H9 (cell line): Measurements from ENCODE around the gene DIP2C. TPM values are rescaled to one million over a fixed set of nuclear protein-coding genes. Genes with fewer than 3 reads are reported as not detected.

Experiments used
- DNase-seq: peaks from one replicate; pipeline ENCODE4 v3.0.0-alpha.2; 2017
- H2AFZ ChIP-seq: one replicate; pipeline ENCODE4 v1.6.1; 2013; ENCODE audit warnings: mild to moderate bottlenecking, low read length, control low read depth, moderate library complexity
- H2AK5ac ChIP-seq: 2 replicates; pipeline ENCODE4 v1.6.1; 2013; ENCODE audit warnings: low read length, control low read depth, mixed read lengths; ENCODE audit not compliant: insufficient read length
- H2BK120ac ChIP-seq: one replicate; pipeline ENCODE4 v1.6.1; 2013; ENCODE audit warnings: low read depth, mild to moderate bottlenecking, low read length, control low read depth, inconsistent platforms; ENCODE audit not compliant: poor library complexity, severe bottlenecking
- H2BK12ac ChIP-seq: 2 replicates; pipeline ENCODE4 v1.6.1; 2013; ENCODE audit warnings: low read length, control low read depth, mixed read lengths, low read depth; ENCODE audit not compliant: insufficient read length
- H2BK15ac ChIP-seq: 2 replicates; pipeline ENCODE4 v1.6.1; 2013; ENCODE audit warnings: low read depth, low read length, control low read depth
- H2BK20ac ChIP-seq: one replicate; pipeline ENCODE4 v1.6.1; 2013; ENCODE audit warnings: low read depth, mild to moderate bottlenecking, low read length, control low read depth, inconsistent platforms; ENCODE audit not compliant: poor library complexity, severe bottlenecking
- H2BK5ac ChIP-seq: 2 replicates; pipeline ENCODE4 v1.6.1; 2013; ENCODE audit warnings: low read length, control low read depth, mixed read lengths; ENCODE audit not compliant: insufficient read length
- H3K14ac ChIP-seq: 2 replicates; pipeline ENCODE4 v1.6.1; 2013; ENCODE audit warnings: low read length, control low read depth; ENCODE audit not compliant: insufficient read depth
- H3K18ac ChIP-seq: 2 replicates; pipeline ENCODE4 v1.6.1; 2013; ENCODE audit warnings: low read depth, mild to moderate bottlenecking, mixed read lengths, low read length, control low read depth; ENCODE audit not compliant: insufficient read length
- H3K23ac ChIP-seq: 2 replicates; pipeline ENCODE4 v1.6.1; 2013; ENCODE audit warnings: low read length, control low read depth, mixed read lengths, low read depth; ENCODE audit not compliant: insufficient read length
- H3K23me2 ChIP-seq: 2 replicates; pipeline ENCODE4 v1.6.1; 2013; ENCODE audit warnings: low read depth, mild to moderate bottlenecking, mixed read lengths, low read length, control low read depth; ENCODE audit not compliant: insufficient read length, poor library complexity, severe bottlenecking
- H3K27ac ChIP-seq: 2 replicates; pipeline ENCODE4 v1.5.1; 2013; ENCODE audit warnings: low read length, control low read depth, mixed read lengths, low read depth; ENCODE audit not compliant: insufficient read length
- H3K27me3 ChIP-seq: 2 replicates; pipeline ENCODE4 v1.6.1; 2013; ENCODE audit warnings: low read length, control low read depth, inconsistent platforms; ENCODE audit not compliant: insufficient read depth
- H3K4ac ChIP-seq: 2 replicates; pipeline ENCODE4 v1.6.1; 2013; ENCODE audit warnings: low read depth, mild to moderate bottlenecking, control low read depth, inconsistent platforms, low read length, moderate library complexity
- H3K4me1 ChIP-seq: 2 replicates; pipeline ENCODE4 v1.6.1; 2013; ENCODE audit warnings: low read length, control low read depth, inconsistent platforms; ENCODE audit not compliant: insufficient read depth
- H3K4me2 ChIP-seq: 2 replicates; pipeline ENCODE4 v1.6.1; 2013; ENCODE audit warnings: low read length, control low read depth, mixed read lengths; ENCODE audit not compliant: insufficient read length, insufficient read depth
- H3K56ac ChIP-seq: 2 replicates; pipeline ENCODE4 v1.6.1; 2013; ENCODE audit warnings: low read depth, mild to moderate bottlenecking, mixed read lengths, low read length, control low read depth; ENCODE audit not compliant: insufficient read length
- H3K79me1 ChIP-seq: 2 replicates; pipeline ENCODE4 v1.6.1; 2013; ENCODE audit warnings: low read depth, mild to moderate bottlenecking, moderate library complexity, low read length, control low read depth, inconsistent platforms; ENCODE audit not compliant: insufficient read depth, poor library complexity, severe bottlenecking
- H3K79me2 ChIP-seq: 2 replicates; pipeline ENCODE4 v1.6.1; 2013; ENCODE audit warnings: low read length, control low read depth, inconsistent platforms; ENCODE audit not compliant: insufficient read depth
- H3K9ac ChIP-seq: 2 replicates; pipeline ENCODE4 v1.6.1; 2013; ENCODE audit warnings: low read length, control low read depth, mixed read lengths; ENCODE audit not compliant: insufficient read length; ENCODE audit errors: extremely low read depth
- H3K9me3 ChIP-seq: one replicate; pipeline ENCODE4 v1.6.1; 2013; ENCODE audit warnings: low read depth, low read length, inconsistent platforms; ENCODE audit not compliant: control insufficient read depth
- H3T11ph ChIP-seq: one replicate; pipeline ENCODE4 v1.6.1; 2013; ENCODE audit warnings: mild to moderate bottlenecking, low read length, control low read depth, inconsistent platforms
- H4K20me1 ChIP-seq: one replicate; pipeline ENCODE4 v1.6.1; 2013; ENCODE audit not compliant: control insufficient read depth, insufficient read length, insufficient read depth
- H4K5ac ChIP-seq: 2 replicates; pipeline ENCODE4 v1.6.1; 2013; ENCODE audit warnings: low read depth, mild to moderate bottlenecking, mixed read lengths, low read length, control low read depth; ENCODE audit not compliant: insufficient read length
- H4K8ac ChIP-seq: replicated peaks from 2 replicates; pipeline ENCODE4 v1.6.1; 2013; ENCODE audit warnings: low read length, control low read depth, mixed read lengths, low read depth; ENCODE audit not compliant: insufficient read length
- H4K91ac ChIP-seq: 2 replicates; pipeline ENCODE4 v1.6.1; 2013; ENCODE audit warnings: low read depth, mild to moderate bottlenecking, moderate library complexity, mixed read lengths, low read length, control low read depth; ENCODE audit not compliant: insufficient read length
- H3K27ac Mint-ChIP-seq, 3 experiments: 2 replicates in 2 of 3; 3 replicates in 1 of 3; pipeline ENCODE4 v1.8.0; 2020 to 2021; ENCODE audit warnings: mixed read lengths in 3 of 3, mild to moderate bottlenecking in 1 of 3, moderate library complexity in 1 of 3
- H3K27me3 Mint-ChIP-seq: 2 replicates; pipeline ENCODE4 v1.8.0; 2021; ENCODE audit warnings: low read depth, mild to moderate bottlenecking, moderate library complexity, mixed read lengths
- H3K36me3 Mint-ChIP-seq, 3 experiments: 2 replicates in 2 of 3; 3 replicates in 1 of 3; pipeline ENCODE4 v1.8.0; 2020 to 2021; ENCODE audit warnings: low read depth in 3 of 3, mixed read lengths in 3 of 3; ENCODE audit not compliant: insufficient read depth in 1 of 3
- H3K4me1 Mint-ChIP-seq, 2 experiments: 2 replicates each; pipeline ENCODE4 v1.8.0; 2020; ENCODE audit warnings: mixed read lengths in 2 of 2
- H3K4me3 Mint-ChIP-seq, 2 experiments: 2 replicates in 1 of 2; 3 replicates in 1 of 2; pipeline ENCODE4 v1.8.0; 2020 to 2021; ENCODE audit warnings: mild to moderate bottlenecking in 2 of 2, mixed read lengths in 2 of 2, moderate library complexity in 1 of 2
- H3K9me3 Mint-ChIP-seq, 2 experiments: 2 replicates in 1 of 2; 3 replicates in 1 of 2; pipeline ENCODE4 v1.8.0; 2020; ENCODE audit warnings: mild to moderate bottlenecking in 2 of 2, mixed read lengths in 2 of 2, moderate library complexity in 1 of 2
- WGBS: extraction: QIAGEN DNeasy Blood & Tissue Kit; methylation state at CpG from one replicate; pipeline ENCODE4 v1.1.7; 2013; ENCODE audit warnings: missing lambda C conversion rate, low lambda C conversion rate, mixed read lengths; ENCODE audit not compliant: insufficient read length; ENCODE audit errors: extremely low coverage; 5-methylcytosine and 5-hydroxymethylcytosine counted together
- total RNA-seq: library from RNA; stranded (reverse); gene quantifications from 2 replicates; pipeline ENCODE4 v1.2.1, GENCODE V29; 2021
- TF ChIP-seq, protein P1 (sequence below): fragments of 200-600 bp; sonication (generic); conservative IDR thresholded peaks from 3 replicates; pipeline ENCODE4 v1.8.0; 2021; ENCODE audit warnings: antibody characterized with exemption, mild to moderate bottlenecking

DIP2C gene
- total RNA-seq, 1 experiment from 2014 or later: 7.9 TPM

DNA sequence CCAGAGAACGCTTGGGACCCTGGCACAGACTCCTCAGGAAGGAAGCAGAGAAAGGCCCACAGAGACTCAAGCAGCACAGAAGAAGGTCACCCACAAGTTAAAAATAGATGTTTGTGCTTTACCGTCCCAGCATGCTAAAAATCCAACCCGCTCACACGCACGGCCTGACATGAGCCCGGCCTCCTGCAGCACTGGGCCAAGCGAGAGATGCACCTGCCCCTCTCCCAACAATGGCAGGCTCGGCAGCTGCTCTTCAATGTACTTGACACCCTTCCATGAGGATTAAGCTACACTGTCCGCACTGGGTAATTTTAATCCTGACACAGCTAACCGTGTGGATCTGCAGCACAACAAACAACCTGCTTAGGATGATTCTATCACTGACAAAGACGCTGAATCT is 9.3 kb downstream of the DIP2C start:
- TF ChIP-seq, protein P1, sequence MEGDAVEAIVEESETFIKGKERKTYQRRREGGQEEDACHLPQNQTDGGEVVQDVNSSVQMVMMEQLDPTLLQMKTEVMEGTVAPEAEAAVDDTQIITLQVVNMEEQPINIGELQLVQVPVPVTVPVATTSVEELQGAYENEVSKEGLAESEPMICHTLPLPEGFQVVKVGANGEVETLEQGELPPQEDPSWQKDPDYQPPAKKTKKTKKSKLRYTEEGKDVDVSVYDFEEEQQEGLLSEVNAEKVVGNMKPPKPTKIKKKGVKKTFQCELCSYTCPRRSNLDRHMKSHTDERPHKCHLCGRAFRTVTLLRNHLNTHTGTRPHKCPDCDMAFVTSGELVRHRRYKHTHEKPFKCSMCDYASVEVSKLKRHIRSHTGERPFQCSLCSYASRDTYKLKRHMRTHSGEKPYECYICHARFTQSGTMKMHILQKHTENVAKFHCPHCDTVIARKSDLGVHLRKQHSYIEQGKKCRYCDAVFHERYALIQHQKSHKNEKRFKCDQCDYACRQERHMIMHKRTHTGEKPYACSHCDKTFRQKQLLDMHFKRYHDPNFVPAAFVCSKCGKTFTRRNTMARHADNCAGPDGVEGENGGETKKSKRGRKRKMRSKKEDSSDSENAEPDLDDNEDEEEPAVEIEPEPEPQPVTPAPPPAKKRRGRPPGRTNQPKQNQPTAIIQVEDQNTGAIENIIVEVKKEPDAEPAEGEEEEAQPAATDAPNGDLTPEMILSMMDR: no peak
- H3K4me2 ChIP-seq: no peak overlapping the region
- no peak overlapping the region for H2BK15ac ChIP-seq
- no peak overlapping the region for H2BK20ac ChIP-seq
- H3K27me3 ChIP-seq: no peaks in the 10 kb centered on the region
- no peak overlapping the region for H3K18ac ChIP-seq
- H3K4ac ChIP-seq: no peak overlapping the region
- peaks cover 4% of the 10 kb centered on the region for H3K79me1 ChIP-seq
- H3K4me1 Mint-ChIP-seq: peaks cover 4 to 8% of the 10 kb centered on the region in 2 experiments; a peak in 2 of 4 replicates
- no peaks in the 10 kb centered on the region for H3K4me1 ChIP-seq
- no peaks in the 10 kb centered on the region for H3K27me3 Mint-ChIP-seq
- no peak overlapping the region; the same call in 1 of the 2 replicates for H3K14ac ChIP-seq
- H2BK12ac ChIP-seq: no peak overlapping the region
- no peaks in the 10 kb centered on the region for H3K79me2 ChIP-seq
- H3K9me3 ChIP-seq: no peaks in the 10 kb centered on the region
- H4K5ac ChIP-seq: no peak overlapping the region
- H3K4me3 Mint-ChIP-seq: no peak overlapping the region
- no peak overlapping the region for H3K23ac ChIP-seq
- DNase-seq: no peak
- no peaks in the 10 kb centered on the region for H4K20me1 ChIP-seq
- H2BK120ac ChIP-seq: no peak overlapping the region
- no peak overlapping the region for H3K9ac ChIP-seq
- H4K8ac ChIP-seq: no peak overlapping the region
- H2AK5ac ChIP-seq: no peak overlapping the region
- H2BK5ac ChIP-seq: no peak overlapping the region
- H3K9me3 Mint-ChIP-seq: no peaks in the 10 kb centered on the region
- no CpG with 5 or more reads among the region's 11 CpGs for WGBS
- no peaks in the 10 kb centered on the region for H3K23me2 ChIP-seq
- no peak overlapping the region for H4K91ac ChIP-seq
- no peak overlapping the region for H3K56ac ChIP-seq
- no peak overlapping the region for H3T11ph ChIP-seq
- H3K27ac Mint-ChIP-seq: peak overlapping the region in 1 of 3 experiments; percentile 13; a peak in 2 of 7 replicates
- H2AFZ ChIP-seq: no peak overlapping the region
- peaks cover 0 to 1% (median 0%) of the 10 kb centered on the region in 3 experiments; a peak in 1 of 7 replicates for H3K36me3 Mint-ChIP-seq
- no peak overlapping the region for H3K27ac ChIP-seq
